NB4 (cell line): ENCODE results near the gene KPNA6.

Source experiments
- MYC ChIP-seq: IDR thresholded peaks from 2 replicates; pipeline ENCODE4 v1.6.1; 2011; ENCODE audit warnings: low read depth, low read length
- POLR2A ChIP-seq: IDR thresholded peaks from 2 replicates; pipeline ENCODE4 v1.6.1; 2011; ENCODE audit warnings: mild to moderate bottlenecking; ENCODE audit not compliant: insufficient read length; ENCODE audit errors: extremely low read depth
- TF ChIP-seq, protein P1 (sequence below): IDR thresholded peaks from one replicate; pipeline ENCODE4 v1.5.1; 2012; ENCODE audit warnings: low read depth, low read length
- TF ChIP-seq, protein P2 (sequence below): IDR thresholded peaks from 2 replicates; pipeline ENCODE4 v1.6.1; 2011; ENCODE audit warnings: low read depth, low read length

DNA sequence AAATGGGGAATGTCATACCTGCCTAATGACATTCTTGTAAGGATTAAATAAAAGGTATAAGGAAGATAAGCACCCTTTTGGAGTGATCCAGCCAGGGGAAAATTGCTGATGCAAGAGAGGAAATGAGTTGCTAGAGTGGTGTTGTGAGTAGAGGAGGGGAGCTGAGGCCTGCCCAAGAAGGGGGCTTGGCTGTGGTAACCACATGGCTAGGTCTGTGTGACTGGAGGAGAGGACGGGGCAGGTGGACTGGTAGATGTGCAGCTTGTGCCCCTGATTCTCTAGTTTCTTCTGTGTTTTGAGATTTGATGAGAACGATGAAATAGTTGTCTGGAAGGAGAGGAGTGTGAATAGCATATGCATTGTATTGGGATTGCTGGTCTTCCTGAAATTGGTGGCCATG lies 78.2 kb downstream of the KPNA6 start:
- TF ChIP-seq, protein P1, sequence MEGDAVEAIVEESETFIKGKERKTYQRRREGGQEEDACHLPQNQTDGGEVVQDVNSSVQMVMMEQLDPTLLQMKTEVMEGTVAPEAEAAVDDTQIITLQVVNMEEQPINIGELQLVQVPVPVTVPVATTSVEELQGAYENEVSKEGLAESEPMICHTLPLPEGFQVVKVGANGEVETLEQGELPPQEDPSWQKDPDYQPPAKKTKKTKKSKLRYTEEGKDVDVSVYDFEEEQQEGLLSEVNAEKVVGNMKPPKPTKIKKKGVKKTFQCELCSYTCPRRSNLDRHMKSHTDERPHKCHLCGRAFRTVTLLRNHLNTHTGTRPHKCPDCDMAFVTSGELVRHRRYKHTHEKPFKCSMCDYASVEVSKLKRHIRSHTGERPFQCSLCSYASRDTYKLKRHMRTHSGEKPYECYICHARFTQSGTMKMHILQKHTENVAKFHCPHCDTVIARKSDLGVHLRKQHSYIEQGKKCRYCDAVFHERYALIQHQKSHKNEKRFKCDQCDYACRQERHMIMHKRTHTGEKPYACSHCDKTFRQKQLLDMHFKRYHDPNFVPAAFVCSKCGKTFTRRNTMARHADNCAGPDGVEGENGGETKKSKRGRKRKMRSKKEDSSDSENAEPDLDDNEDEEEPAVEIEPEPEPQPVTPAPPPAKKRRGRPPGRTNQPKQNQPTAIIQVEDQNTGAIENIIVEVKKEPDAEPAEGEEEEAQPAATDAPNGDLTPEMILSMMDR, result no peak
- TF ChIP-seq POLR2A (no peak), MYC (no peak)
- TF ChIP-seq, protein P2, sequence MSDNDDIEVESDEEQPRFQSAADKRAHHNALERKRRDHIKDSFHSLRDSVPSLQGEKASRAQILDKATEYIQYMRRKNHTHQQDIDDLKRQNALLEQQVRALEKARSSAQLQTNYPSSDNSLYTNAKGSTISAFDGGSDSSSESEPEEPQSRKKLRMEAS, result no peak
